Ecto neural progenitor cell (in vitro differentiated cells): ENCODE data around the gene FDXACB1.

Source experiments
- DNase-seq: peaks from one replicate; pipeline ENCODE4 v3.0.0-alpha.2; 2018; ENCODE audit warnings: low spot score

FDXACB1 gene

GRCh38 chr11:111841370-111842053 lies 37.5 kb downstream of the FDXACB1 start:
- peak; percentile 89 for DNase-seq

- peak; percentile 50 for DNase-seq
Measured at GRCh38 chr11:111840143-111840542, 38.8 kb downstream of the FDXACB1 start.

GRCh38 chr11:111838054-111838453 lies 40.9 kb downstream of the FDXACB1 start:
- no peak for DNase-seq

- DNase-seq, result no peak
Measured at GRCh38 chr11:111837366-111837891, 41.5 kb downstream of the FDXACB1 start.

GRCh38 chr11:111836721-111837120 lies 42.2 kb downstream of the FDXACB1 start:
- no peak for DNase-seq

GRCh38 chr11:111836162-111836561 lies 42.8 kb downstream of the FDXACB1 start:
- no peak for DNase-seq

GRCh38 chr11:111835665-111836064 lies 43.3 kb downstream of the FDXACB1 start:
- DNase-seq, result no peak

- no peak for DNase-seq
Measured at GRCh38 chr11:111834432-111835163, 44.4 kb downstream of the FDXACB1 start.

GRCh38 chr11:111833524-111833923 lies 45.4 kb downstream of the FDXACB1 start:
- DNase-seq, result no peak

- DNase-seq, result no peak
Measured at GRCh38 chr11:111829185-111829968, 49.6 kb downstream of the FDXACB1 start.

GRCh38 chr11:111826322-111826950 lies 52.5 kb downstream of the FDXACB1 start:
- no peak for DNase-seq
